Left hindlimb (tissue), 1 donor: Measurements from ENCODE around the gene ZDHHC14.
"Not testable (repeated sequence)": the region's sequence is repeated elsewhere in the genome, so short reads cannot be mapped to it uniquely, and the experiment has no call there.

Source experiments
- DNase-seq: peaks from one replicate; pipeline ENCODE4 v3.0.0-alpha.2; 2018

ZDHHC14 gene

DNA sequence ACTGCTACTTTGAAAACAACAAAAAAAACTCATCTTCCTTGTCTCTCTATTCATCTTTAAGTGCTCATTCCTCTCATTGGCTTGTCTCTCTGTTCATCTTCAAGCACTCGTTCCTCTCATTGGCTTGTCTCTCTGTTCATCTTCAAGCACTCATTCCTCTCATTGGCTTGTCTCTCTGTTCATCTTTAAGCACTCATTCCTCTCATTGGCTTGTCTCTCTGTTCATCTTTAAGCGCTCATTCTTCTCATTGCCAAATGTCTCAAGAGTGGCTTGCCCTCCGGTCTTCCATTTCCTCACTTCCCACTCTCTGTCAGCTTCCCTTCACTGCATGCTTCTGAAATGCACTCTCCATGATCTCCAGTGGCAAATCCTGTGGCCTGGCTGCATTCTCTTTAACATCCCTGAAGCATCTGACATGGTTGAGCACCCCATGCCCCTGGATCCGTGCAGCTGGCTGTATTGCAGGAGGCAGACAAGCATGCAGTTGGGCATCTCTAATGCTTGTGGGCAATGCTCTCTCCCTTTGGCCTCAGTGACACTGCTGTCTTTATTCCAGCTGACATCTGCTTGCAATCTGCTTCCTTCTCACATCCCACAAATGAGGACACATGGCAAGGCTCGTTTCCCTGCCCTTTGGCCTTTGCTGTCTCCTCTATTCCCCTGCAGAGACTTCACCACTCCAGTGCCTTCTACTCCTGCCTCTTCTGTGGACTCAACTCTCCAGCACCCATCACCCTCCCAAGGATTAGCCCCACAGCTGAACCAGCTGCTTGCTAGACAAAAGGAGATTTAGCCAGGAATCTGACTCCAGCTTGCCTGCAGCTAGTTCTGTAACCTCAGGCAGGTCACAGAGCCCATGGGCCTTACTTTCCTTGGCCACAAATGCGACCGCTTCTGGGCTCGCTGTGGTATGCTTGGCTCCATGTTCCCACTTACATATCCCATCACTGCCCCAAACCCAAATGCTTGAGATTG is 298.9 kb downstream of the ZDHHC14 start:
- DNase-seq: no peak

DNA sequence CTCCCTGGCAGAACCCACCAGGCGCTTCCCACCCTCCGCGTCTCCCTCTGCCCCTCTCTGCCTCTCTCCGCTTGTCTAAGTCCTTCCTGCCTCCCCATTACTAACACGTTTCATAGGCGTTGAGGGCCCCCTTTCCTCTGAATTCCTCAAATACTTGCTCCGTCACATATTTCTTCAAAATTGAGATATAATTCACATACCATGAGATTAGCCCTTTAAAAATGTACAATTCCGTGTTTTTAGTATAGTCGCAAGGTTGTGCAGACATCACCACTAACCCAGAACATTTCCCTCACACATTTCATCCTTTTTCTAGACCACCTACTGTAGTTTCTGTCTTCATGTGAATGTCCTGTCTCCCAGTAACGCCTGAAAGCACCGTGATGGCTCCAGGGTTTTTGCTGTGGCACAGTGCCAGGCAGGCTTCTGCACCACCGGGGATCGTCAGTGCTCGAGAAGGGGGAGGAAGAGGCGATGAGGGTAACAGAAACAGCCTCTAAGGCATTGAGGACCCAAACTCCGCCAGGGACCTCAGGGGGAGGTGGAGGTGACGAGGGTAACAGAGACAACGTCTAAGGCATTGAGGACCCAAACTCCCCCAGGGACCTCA is 300.2 kb downstream of the ZDHHC14 start:
- DNase-seq: no peak

DNA sequence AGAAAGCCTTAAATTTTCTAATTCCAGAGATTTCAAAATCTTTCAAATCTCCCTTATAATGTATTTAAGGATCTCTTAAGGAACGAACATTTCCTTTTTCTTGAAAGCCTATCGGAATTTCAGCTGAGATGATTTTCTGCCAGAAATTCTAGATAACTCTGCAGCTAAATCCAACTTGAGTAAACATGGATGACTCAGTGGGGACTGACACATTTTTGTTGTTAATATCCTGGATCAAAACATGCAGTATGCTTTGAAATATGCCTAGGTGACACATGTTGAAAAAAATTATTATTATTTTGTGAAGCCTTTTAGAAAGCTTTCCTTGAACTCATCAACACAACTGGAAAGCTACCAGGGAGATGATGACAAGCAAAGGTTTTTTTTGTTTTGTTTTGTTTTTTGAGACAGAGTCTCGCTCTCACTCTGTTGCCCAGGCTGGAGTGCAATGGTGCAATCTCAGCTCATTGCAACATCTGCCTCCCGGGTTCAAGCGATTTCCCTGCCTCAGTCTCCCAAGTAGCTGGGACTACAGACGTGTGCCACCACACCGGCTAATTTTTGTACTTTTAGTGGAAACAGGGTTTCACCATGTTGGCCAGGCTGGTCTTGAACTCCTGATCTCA is 302.0 kb downstream of the ZDHHC14 start:
- no peak for DNase-seq

DNA sequence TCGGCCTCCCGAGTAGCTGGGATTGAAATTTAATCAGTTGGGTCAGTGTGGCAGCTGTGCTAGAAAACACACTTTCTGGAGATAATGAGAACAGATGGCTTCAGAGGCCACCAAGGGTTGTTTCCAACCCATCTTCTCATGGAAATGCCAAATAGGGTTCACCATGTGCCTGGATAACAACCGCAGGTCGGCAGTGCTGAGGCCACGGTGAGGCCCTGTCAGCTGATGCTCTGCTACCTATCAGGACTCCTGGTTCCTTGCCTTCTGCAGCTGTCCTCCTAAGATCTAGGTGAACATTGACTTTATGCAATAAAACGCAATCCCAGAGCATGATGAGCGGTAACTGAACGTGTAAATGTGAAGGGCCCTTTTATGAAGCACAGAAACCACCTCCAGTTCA is 302.7 kb downstream of the ZDHHC14 start:
- no peak for DNase-seq

DNA sequence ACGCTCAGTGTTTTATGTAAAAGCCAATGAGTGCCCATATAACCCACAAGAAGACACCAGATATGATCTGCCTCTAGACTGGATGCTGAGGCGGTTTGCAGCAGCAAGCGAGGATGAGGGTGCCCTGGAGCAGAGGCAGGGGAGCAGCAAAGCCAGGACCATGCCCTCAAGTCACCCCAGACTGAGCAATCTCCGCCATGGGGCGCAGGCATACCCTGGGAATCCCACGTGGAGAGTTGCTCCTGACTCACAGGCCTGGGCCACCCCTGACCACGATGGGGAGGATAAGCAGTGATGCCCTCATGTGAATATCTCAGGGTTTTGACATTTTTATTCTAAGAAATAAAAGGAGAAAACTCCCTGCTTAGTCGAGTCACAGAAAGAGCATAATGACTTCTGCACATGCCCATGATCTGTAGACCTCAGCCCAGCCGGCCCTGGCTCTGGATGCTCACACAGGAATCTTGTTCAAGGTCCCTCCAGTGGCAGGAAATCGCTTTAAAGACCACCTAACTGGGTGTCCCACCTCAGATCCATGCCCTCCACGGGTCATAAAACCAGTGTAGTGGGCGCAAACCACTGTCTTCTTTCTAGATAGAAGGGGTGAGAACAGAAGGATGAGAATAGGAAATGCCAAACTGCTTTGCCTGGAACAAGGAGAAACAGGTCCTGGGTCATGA is 303.8 kb downstream of the ZDHHC14 start:
- no peak for DNase-seq

DNA sequence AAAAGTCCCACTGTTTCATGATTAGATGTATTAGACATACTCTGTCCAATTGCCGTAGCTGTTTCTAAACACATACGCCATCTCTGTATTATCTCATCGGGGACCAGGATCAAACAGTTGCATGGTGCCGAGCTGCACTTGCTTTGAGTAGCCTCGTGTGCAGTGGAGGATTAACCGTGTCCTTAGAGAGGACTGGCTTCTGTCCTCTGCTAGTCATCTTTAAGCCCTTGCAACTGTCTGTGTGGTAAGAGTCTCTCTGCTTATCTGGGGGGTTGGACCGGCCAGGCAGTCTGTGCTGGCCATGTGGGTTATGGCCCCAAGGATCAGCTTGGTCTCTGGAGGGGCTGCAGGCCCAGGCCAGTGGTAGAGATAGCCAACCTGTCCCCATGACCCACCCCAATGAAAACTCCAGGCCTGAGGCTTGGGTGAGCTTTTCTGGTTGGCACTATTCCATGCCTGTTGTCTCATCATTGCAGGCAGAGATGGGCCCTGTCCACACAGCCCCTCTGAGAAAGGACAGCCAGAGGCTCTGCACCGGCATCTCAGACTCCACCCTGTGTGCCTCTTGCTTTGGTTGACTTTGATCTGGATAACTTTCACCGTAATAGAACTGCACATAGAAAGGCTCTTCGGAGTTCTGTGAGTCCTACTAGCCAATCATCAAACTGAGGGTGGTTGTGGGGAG is 304.7 kb downstream of the ZDHHC14 start:
- DNase-seq: no peak

DNA sequence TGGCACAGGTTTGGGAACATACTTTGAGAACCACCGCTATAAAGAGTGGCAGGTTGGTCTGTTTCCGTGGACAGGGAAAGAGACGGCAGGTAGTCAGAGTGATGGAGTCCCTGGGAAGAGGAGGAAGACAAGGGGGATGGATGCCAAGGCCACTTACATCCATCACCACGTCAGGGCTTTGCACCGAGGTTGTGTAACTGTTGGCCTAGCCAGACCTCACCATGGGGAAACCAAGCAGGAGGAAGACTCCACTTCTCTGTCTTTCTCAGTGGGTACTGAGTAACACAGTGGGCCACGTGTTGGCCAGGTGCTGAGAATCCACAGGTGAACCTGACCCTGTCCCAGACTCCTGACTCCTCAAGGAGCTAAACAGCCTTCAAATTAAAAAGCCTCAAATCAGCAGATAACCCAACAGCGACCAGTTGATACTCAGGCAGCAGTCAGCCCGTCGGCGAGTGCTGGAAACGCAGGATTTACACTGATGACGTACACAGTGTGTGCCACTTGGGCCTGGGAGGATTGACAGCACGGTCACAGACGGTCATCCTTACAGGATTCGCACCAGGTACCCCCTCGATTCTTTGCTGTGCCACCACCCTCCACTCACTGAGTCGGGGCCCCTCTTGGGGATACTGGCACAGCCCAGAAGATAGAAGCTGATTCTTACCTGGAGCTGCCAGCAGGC is 307.4 kb downstream of the ZDHHC14 start:
- no peak for DNase-seq

DNA sequence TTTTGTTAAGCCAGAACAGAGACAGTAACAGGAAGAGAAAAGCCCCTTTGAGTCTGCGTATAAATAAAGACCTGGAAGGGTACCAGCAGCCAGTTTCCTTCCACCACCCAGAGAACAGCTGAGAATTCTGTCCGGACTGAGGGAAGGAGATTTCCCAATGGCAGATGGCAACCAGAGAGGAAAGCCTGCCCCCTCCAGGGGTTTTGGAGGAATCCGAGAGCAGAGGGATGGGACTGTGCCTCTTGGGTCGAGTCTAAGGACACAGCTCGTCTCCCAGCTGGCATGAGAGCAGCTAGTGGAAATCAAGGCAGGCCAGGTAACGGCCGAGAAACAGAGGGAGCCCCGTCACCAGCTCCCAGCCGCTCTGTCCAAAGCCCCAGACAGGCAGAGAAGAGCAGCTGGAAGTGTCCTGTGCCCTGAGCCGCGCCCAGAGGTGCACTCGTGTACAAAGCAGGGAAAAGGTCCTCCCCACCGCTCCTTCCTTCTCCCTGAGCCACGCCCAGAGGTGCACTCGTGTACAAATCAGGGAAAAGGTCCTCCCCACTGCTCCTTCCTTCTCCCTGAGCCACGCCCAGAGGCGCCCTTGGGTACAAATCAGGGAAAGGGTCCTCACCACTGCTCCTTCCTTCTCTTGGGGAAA is 308.1 kb downstream of the ZDHHC14 start:
- no peak for DNase-seq

DNA sequence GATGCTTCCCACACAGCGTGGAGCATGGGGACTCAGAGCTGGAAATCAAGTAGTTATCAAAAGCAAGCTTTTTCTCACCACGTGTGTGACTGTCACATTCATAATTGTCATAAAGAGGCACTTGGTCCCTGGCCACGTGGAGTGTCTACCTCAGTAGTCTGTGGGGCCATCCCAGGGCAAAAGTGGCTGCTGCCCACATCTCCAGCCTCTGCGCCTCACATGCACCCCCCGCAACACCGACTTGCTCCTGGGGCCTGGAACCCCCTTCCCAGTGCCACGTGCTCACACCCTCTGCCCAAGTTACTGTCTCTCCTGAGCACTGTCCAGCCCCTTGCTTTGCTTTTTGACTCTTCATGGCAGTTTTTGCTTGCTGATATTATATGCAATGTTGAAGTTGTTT is 308.9 kb downstream of the ZDHHC14 start:
- DNase-seq: no peak

DNA sequence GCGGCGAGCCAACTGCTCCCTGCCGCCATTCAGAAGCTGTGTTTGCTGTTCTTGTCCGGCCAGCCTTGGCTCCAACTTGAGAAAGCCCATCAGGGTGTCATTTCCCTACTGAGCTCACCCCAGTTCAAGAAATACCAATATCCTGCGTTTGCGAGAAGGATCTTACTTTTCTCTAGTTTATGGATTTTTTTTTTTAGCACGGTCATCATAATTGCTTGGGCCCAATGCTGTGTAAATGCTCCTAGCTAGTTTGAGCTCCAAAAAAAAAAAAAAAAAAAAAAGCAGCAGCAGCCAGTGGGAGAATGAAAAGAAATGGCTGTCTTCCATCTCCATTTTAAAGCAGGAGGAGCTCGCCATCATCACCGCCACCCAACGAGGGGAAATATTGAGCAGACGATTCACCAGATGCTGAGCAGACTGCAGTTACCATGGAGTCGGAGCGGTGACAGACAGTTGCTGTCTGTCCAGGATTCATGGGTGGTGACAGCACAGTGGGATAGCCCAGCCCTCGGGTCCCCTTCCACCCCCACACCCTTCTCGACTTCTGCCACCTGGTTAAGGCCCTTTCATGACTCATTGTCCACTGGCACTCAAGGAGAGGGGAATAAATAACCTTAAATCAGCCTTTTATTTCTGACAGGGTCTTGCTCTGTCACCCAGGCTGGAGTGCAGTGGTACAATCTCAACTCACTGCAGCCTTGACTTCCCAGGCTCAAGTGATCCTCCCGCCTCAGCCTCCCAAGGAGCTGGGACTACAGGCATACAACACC is 309.6 kb downstream of the ZDHHC14 start:
- no peak for DNase-seq

DNA sequence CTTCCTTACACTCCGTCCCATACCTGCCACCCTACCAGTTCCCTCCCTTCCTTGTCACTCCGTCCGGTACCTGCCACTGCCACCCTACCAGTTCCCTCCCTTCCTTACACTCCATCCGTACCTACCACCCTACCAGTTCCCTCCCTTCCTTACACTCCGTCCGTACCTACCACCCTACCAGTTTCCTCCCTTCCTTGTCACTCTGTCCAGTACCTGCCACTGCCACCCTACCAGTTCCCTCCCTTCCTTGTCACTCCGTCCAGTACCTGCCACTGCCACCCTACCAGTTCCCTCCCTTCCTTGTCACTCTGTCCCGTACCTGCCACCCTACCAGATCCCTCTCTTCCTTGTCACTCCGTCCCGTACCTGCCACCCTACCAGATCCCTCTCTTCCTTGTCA is 310.6 kb downstream of the ZDHHC14 start:
- not testable (repeated sequence) for DNase-seq

DNA sequence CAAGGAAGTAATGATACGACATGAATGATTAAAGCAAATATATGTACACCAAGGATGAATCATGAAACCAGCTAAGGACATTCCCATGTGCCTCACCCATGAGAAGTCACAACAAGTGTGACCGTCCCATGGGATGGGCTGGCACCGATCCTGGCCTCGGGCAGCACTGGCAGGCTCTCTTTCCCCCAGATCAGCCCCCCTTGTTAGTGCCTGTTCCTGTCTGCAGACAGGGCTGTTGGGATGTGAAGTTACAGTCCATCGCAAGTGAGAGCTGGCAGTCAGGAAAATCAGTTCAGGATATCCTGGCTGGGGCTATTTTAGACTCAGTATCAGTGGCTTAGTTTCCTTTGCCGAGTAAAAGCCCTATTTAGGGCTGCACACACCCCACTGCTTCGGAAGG is 312.9 kb downstream of the ZDHHC14 start:
- no peak for DNase-seq

DNA sequence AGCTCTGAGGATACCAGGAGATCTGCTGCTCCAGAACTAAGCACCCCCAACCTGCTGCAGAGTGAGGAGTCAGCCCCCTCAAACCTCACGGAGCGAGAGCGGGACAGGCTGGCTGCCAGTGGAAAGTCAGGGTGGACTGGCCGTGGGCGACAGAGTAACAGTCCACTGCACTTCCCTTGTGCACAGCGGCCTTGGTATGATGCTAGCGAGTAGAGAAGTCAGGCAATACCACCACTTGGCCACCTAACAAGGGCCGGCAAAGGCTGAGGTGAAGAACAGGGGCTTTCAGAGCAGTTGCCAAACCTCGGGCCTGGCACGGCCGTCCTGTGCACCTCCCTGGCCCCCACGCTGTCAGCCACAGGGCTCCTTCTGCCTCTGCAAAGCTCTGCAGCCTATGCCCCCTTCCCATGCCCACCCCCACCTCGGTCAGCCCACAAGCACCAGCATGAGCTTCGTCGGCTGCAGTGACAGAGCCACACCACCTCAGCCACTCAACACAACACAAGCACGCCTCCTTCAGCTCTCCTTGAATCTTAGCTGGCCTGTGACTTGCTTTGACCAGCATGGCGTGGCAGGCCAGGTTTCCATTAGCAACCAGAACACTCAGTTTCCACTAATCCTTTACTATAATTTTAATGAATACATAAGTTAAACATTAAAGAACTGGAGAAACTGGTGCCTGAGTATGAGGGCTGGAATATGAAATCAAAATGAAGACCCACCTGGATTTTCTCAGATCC is 314.5 kb downstream of the ZDHHC14 start:
- DNase-seq: no peak

DNA sequence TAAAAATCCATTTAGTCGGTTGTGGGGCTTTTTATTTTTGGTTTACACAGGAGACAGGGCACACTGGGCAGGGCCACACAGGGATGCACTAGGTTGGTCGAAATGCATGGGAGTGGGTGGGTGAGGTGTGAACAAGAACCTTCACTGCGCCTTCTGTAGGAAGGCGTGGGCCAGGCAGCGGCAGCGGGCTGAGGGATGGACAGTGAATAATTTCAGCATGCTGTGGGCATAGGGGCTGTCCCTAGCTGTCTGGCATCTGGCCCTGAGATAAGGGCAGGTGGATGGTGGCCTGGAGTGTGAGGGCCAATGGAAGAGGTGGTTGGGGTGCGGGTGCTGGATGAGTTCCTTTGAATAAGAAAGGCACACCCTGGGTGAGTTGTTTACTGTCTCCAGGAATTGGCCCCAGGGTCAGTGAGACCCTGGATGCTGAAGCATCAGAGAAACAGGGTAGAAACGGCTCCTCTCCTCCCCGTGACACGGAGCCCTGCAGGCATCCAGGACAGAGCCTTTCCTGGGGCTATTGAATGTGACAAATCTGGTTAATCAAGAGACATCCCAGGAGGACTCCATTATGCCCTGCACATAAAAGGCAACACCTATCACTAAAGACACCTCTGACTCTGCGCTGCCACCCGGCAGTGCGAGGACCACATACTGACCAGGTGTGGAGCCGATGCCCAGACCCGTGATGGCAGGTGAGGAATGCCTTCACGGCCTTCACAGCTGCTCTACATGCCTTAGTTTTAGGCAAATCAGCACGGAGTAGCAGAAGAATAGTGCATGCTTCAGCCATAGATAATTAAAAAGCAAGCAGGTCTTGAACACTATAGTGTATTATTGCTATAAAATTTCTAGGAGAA is 319.0 kb downstream of the ZDHHC14 start:
- DNase-seq: no peak

DNA sequence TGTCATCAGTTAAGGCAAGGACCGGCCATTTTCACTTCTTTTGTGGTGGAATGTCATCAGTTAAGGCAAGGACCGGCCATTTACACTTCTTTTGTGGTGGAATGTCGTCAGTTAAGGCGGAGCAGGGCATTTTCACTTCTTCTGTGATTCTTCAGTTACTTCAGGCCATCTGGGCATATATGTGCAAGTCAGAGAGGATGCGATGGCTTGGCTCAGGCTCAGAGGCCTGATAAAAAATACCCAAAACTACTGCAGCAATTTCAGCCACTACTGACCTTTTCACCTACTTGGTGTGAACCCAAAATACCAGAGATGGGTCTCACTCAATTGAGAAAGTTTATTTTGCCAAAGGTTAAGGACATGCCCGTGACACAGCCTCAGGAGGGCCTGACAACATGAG is 325.4 kb downstream of the ZDHHC14 start:
- DNase-seq: not testable (repeated sequence)

DNA sequence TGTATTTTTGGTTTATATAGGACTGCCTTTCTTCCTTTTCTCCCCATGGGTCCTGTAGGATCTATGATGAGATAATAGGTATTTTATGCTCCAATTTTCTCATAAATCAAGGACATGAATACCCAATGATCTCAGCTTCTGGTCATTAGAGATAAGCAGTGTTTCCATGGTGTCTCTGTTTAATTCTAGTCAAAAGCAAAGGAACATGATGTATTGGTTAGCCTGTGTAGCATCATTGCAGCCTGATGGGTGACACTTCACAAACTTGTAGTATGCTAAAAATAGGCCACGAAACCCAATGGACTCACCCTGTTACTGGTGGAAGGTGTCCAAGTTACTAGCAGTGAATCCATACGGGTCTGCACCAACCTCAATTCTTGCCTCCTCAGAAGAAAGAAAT is 325.9 kb downstream of the ZDHHC14 start:
- DNase-seq: no peak

DNA sequence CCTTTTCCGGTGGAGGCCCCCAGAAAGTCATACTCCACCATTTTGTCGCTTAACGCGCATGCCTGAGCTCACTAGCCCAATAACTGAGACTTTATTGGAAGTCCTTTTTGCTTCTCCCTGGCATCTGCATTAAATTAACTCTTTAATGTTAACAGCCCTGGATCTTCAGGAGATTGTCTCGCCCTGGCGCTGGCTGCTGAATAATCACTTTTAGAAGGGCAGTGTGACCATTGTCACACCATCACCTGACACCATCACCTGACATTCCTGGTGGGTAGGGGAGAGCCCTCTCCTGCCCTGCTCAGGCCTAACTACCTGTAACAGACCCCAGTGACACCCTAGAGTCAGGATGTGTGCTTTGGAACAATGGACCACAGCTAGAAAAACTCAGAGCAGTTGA is 326.6 kb downstream of the ZDHHC14 start:
- no peak for DNase-seq

DNA sequence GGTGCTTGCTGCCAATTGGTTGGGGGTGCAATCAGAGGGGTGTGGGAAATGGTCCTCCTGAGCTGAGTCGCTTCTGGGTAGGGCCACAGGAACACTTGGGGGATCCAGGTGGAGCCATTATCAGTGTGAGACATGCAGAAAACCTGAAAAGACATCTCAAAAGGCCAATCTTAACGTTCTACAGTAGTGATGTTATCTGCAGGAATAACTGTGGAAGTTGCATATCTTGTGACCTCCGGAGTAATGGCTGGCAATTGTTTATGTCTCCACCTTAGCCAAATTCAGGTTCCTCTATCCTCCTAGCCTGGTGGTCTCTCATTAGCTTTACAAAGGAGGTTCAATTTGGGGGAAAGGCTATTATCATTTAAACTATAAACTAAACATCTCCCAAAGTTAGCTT is 327.2 kb downstream of the ZDHHC14 start:
- no peak for DNase-seq

DNA sequence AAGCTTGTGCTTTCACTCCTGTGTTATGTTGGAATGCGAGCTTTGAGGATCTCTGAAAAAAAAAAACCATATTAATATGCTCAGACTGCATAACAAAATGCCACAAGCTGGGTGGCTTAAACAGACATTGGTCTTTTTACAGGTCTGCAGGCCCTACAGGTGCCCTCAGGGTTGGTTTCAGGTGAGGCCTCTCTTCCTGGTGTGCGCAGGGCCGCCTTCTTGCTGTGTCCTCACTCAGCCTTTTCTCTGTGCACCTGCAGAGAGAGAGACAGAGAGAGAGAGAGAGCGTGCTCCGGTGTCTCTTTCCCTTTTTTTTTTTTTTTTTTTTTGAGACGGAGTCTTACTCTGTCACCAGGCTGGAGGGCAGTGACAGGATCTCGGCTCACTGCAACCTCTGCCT is 327.9 kb downstream of the ZDHHC14 start:
- DNase-seq: no peak
